BLaER1 treated with 17β-estradiol and CSF1 and Interleukin-3, amounts not matched to agents 10 nM and 100 nM (cell line): ENCODE measurements around the gene CCDC187.

Source experiments
- H3K27ac ChIP-seq, 11 experiments: shearing (Covaris generic); formaldehyde crosslinking; 2 replicates each; pipeline ENCODE4 v1.8.1; 2022
- H3K27me3 ChIP-seq, 11 experiments: shearing (Covaris generic); formaldehyde crosslinking; 2 replicates each; pipeline ENCODE4 v1.8.1; 2022
- H3K36me3 ChIP-seq, 11 experiments: shearing (Covaris generic); formaldehyde crosslinking; 2 replicates each; pipeline ENCODE4 v1.8.1; 2022
- H3K4me1 ChIP-seq, 10 experiments: shearing (Covaris generic); formaldehyde crosslinking; 2 replicates each; pipeline ENCODE4 v1.8.1; 2022
- H3K4me2 ChIP-seq, 11 experiments: shearing (Covaris generic); formaldehyde crosslinking; 2 replicates each; pipeline ENCODE4 v1.8.1; 2022
- H3K4me3 ChIP-seq, 10 experiments: shearing (Covaris generic); formaldehyde crosslinking; 2 replicates each; pipeline ENCODE4 v1.8.1; 2022
- H3K9ac ChIP-seq, 11 experiments: shearing (Covaris generic); formaldehyde crosslinking; 2 replicates each; pipeline ENCODE4 v1.8.1; 2022
- H3K9me3 ChIP-seq, 11 experiments: shearing (Covaris generic); formaldehyde crosslinking; replicated peaks in 1 of 11; 2 replicates each; pipeline ENCODE4 v1.8.1; 2022
- H4K20me1 ChIP-seq, 11 experiments: shearing (Covaris generic); formaldehyde crosslinking; 2 replicates each; pipeline ENCODE4 v1.8.1; 2022
- Cebpa-rat ChIP-seq, 11 experiments: shearing (Covaris generic); IDR thresholded peaks; 2 replicates each; pipeline ENCODE4 v1.8.1; 2022

The CCDC187 gene

GRCh38 chr9:136264031-136264430, 39.9 kb downstream of the CCDC187 start:
- no peaks in the 10 kb centered on the region for H3K9me3 ChIP-seq
- peak overlapping the region in 4 of 11 experiments; percentile 15 to 41 (median 31); a peak in 4 of 22 replicates for H3K27ac ChIP-seq
- TF ChIP-seq Cebpa-rat (IDR thresholded peaks at IDR 0.05), result no peak
- peak overlapping the region in 6 of 11 experiments; percentile 11 to 64 (median 51); a peak in 10 of 22 replicates for H3K9ac ChIP-seq
- H3K4me1 ChIP-seq, result peaks cover 46 to 96% (median 90%) of the 10 kb centered on the region in 10 experiments
- H3K36me3 ChIP-seq, result no peaks in the 10 kb centered on the region
- peak overlapping the region in 2 of 10 experiments; percentile 26 to 34; a peak in 2 of 20 replicates for H3K4me3 ChIP-seq
- peaks cover 0 to 43% (median 0%) of the 10 kb centered on the region in 11 experiments; a peak in 7 of 22 replicates for H3K27me3 ChIP-seq
- peak overlapping the region; percentile 46 to 100 (median 97); a peak in 21 of 22 replicates for H3K4me2 ChIP-seq
- H4K20me1 ChIP-seq, result peaks cover 0 to 11% (median 0%) of the 10 kb centered on the region in 11 experiments; a peak in 2 of 22 replicates

DNA sequence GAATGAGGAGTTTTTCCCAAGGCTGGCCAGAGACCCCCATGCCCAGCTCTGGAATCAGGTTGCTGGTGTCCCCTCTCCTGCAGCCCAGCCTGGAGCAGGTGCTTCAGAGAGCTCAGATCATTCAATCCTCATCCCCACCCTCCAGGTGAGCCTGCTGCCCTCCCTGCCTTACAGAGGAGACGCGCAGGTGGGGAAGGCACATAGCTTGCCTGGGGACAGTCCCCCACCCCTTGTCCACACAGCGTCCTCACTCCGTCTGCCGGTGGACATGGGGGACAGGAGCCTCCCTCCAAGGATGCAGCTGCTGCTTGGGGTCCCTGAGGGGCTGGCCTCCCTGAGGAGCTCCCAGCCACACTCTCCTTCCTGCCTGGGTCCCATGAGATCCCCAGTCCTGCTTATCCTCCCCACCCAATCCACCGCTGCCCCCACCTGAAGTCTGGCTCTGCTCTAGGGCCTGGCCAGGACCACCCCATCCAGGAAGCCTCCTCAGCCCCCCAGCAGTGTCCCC, 41.2 kb downstream of the CCDC187 start:
- no peak for TF ChIP-seq Cebpa-rat (IDR thresholded peaks at IDR 0.05)
- H4K20me1 ChIP-seq, result peaks cover 0 to 11% (median 0%) of the 10 kb centered on the region in 11 experiments; a peak in 2 of 22 replicates
- no peaks in the 10 kb centered on the region for H3K36me3 ChIP-seq
- H3K27ac ChIP-seq, result peak overlapping the region in 2 of 11 experiments; percentile 23 to 38; a peak in 2 of 22 replicates
- no peaks in the 10 kb centered on the region for H3K9me3 ChIP-seq
- peak overlapping the region in 1 of 10 experiments; percentile 7; a peak in 1 of 20 replicates for H3K4me3 ChIP-seq
- H3K4me1 ChIP-seq, result peaks cover 53 to 98% (median 95%) of the 10 kb centered on the region in 10 experiments
- H3K4me2 ChIP-seq, result peak overlapping the region in 9 of 11 experiments; percentile 92 to 100 (median 99); a peak in 18 of 22 replicates
- peak overlapping the region in 3 of 11 experiments; percentile 6 to 81 (median 12); a peak in 2 of 22 replicates for H3K9ac ChIP-seq
- peaks cover 0 to 43% (median 0%) of the 10 kb centered on the region in 11 experiments; a peak in 7 of 22 replicates for H3K27me3 ChIP-seq

GRCh38 chr9:136261686-136262430, 42.0 kb downstream of the CCDC187 start:
- Histone ChIP-seq H3K27ac (peak overlapping the region in 3 of 11 experiments; percentile 17 to 38 (median 23); a peak in 4 of 22 replicates), H3K9me3 (no peaks in the 10 kb centered on the region), H3K27me3 (peaks cover 0 to 43% (median 0%) of the 10 kb centered on the region in 11 experiments; a peak in 7 of 22 replicates), H3K9ac (peak overlapping the region in 5 of 11 experiments; percentile 8 to 81 (median 16); a peak in 7 of 22 replicates), H3K36me3 (no peaks in the 10 kb centered on the region), H3K4me3 (no peak overlapping the region; a peak in 1 of 20 replicates), H3K4me2 (peak overlapping the region in 9 of 11 experiments; percentile 92 to 100 (median 99); a peak in 19 of 22 replicates), H3K4me1 (peaks cover 54 to 100% (median 99%) of the 10 kb centered on the region in 10 experiments), H4K20me1 (peaks cover 0 to 11% (median 0%) of the 10 kb centered on the region in 11 experiments; a peak in 2 of 22 replicates)
- no peak for TF ChIP-seq Cebpa-rat (IDR thresholded peaks at IDR 0.05)

DNA sequence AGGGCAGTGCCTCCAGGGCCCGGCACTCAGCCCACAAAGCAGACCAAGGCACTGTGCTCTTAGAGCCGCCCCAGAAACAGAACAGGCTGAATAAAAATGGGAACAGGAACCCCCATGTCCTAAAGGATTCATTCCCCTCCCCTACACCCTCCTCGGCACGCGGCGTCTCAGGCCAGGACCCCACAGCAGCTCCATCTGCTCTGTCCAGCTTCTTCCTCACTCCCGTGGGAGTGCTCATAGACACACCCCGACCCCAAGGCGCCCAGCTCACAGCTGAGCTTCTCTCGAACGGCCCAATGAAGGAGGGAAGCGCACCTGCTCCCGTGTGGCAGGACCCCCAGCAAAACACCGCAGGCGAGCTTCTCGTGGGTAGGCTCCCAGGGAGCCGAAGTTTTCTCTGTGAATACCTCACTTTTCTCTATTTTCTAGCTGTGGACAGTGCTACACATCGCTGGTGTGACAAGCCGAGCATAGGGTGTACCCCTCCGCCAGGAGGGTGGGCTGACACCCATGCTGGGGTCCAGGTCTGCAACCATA, 42.9 kb downstream of the CCDC187 start:
- H3K4me3 ChIP-seq, result no peak overlapping the region; a peak in 1 of 20 replicates
- H3K27me3 ChIP-seq, result peaks cover 0 to 43% (median 0%) of the 10 kb centered on the region in 11 experiments; a peak in 7 of 22 replicates
- peak overlapping the region in 4 of 11 experiments; percentile 8 to 81 (median 78); a peak in 9 of 22 replicates for H3K9ac ChIP-seq
- H3K4me2 ChIP-seq, result peak overlapping the region; percentile 3 to 100 (median 97); a peak in 20 of 22 replicates
- peaks cover 0 to 11% (median 0%) of the 10 kb centered on the region in 11 experiments; a peak in 2 of 22 replicates for H4K20me1 ChIP-seq
- no peaks in the 10 kb centered on the region for H3K9me3 ChIP-seq
- no peaks in the 10 kb centered on the region for H3K36me3 ChIP-seq
- peak overlapping the region in 2 of 11 experiments; percentile 7 to 38; a peak in 3 of 22 replicates for H3K27ac ChIP-seq
- TF ChIP-seq Cebpa-rat (IDR thresholded peaks at IDR 0.05), result no peak
- H3K4me1 ChIP-seq, result peaks cover 58 to 100% (median 99%) of the 10 kb centered on the region in 10 experiments

GRCh38 chr9:136260521-136260920, 43.4 kb downstream of the CCDC187 start:
- Histone ChIP-seq H3K27me3 (peaks cover 0 to 43% (median 0%) of the 10 kb centered on the region in 11 experiments; a peak in 7 of 22 replicates), H4K20me1 (peaks cover 0 to 11% (median 0%) of the 10 kb centered on the region in 11 experiments; a peak in 2 of 22 replicates), H3K9me3 (no peaks in the 10 kb centered on the region), H3K27ac (peak overlapping the region in 4 of 11 experiments; percentile 7 to 77 (median 70); a peak in 3 of 22 replicates), H3K36me3 (no peaks in the 10 kb centered on the region), H3K4me1 (peaks cover 62 to 100% (median 99%) of the 10 kb centered on the region in 10 experiments), H3K9ac (peak overlapping the region in 5 of 11 experiments; percentile 69 to 81 (median 77); a peak in 7 of 22 replicates), H3K4me3 (peak overlapping the region in 1 of 10 experiments; percentile 68; a peak in 1 of 20 replicates), H3K4me2 (peak overlapping the region; percentile 3 to 100 (median 97); a peak in 20 of 22 replicates)
- no peak for TF ChIP-seq Cebpa-rat (IDR thresholded peaks at IDR 0.05)

DNA sequence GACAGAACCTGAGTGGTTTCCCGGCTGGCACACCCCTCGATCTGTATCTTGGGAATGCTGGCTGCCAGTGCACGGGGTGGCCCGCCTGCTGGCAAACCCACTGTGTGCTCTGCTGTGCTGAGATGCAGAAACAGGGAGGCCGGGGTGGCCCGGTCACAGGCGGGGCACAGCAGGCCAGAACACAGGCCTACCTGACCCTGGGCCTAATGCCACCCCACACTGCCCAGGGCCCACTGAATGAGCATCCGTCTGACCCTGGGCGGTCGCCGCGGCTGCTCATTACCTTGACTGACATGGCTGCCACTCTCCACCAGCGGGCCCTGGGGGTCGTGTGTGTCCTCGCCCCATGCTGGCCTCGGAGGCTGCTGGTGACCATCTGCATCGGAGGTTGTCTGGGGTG, 44.1 kb downstream of the CCDC187 start:
- peak overlapping the region in 5 of 10 experiments; percentile 63 to 71 (median 64); a peak in 6 of 20 replicates for H3K4me3 ChIP-seq
- peak overlapping the region in 8 of 11 experiments; percentile 61 to 81 (median 74); a peak in 17 of 22 replicates for H3K9ac ChIP-seq
- H3K27ac ChIP-seq, result peak overlapping the region in 8 of 11 experiments; percentile 63 to 83 (median 77); a peak in 17 of 22 replicates
- H4K20me1 ChIP-seq, result peaks cover 0 to 11% (median 0%) of the 10 kb centered on the region in 11 experiments; a peak in 2 of 22 replicates
- no peaks in the 10 kb centered on the region for H3K36me3 ChIP-seq
- H3K27me3 ChIP-seq, result peaks cover 0 to 43% (median 0%) of the 10 kb centered on the region in 11 experiments; a peak in 7 of 22 replicates
- peaks cover 69 to 100% (median 99%) of the 10 kb centered on the region in 10 experiments for H3K4me1 ChIP-seq
- peak overlapping the region; percentile 92 to 100 (median 97) for H3K4me2 ChIP-seq
- TF ChIP-seq Cebpa-rat (IDR thresholded peaks at IDR 0.05), result no peak
- H3K9me3 ChIP-seq, result no peaks in the 10 kb centered on the region

GRCh38 chr9:136259517-136259813, 44.4 kb downstream of the CCDC187 start:
- TF ChIP-seq Cebpa-rat (IDR thresholded peaks at IDR 0.05), result no peak
- Histone ChIP-seq H3K9ac (peak overlapping the region in 8 of 11 experiments; percentile 61 to 81 (median 74); a peak in 17 of 22 replicates), H3K9me3 (no peaks in the 10 kb centered on the region), H3K27ac (peak overlapping the region in 9 of 11 experiments; percentile 44 to 83 (median 77); a peak in 18 of 22 replicates), H3K4me3 (peak overlapping the region; percentile 46 to 71 (median 63); a peak in 16 of 20 replicates), H3K27me3 (peaks cover 0 to 42% (median 0%) of the 10 kb centered on the region in 11 experiments; a peak in 7 of 22 replicates), H3K4me2 (peak overlapping the region; percentile 92 to 100 (median 97)), H3K4me1 (peaks cover 72 to 100% (median 96%) of the 10 kb centered on the region in 10 experiments), H4K20me1 (peaks cover 0 to 11% (median 0%) of the 10 kb centered on the region in 11 experiments; a peak in 2 of 22 replicates), H3K36me3 (no peaks in the 10 kb centered on the region)
